Kidney epithelial cell (primary cell): ENCODE results near the gene THOC3. TPM values are rescaled to one million over a fixed set of nuclear protein-coding genes. Genes with fewer than 3 reads are reported as not detected.
"Not testable (repeated sequence)": the region's sequence is repeated elsewhere in the genome, so short reads cannot be mapped to it uniquely, and the experiment has no call there.

Source experiments
- DNase-seq: peaks from one replicate; pipeline ENCODE4 v3.0.0-alpha.2; 2010; ENCODE audit warnings: low read depth
- H3K27me3 ChIP-seq: 2 replicates; pipeline ENCODE4 v1.6.0; 2011; ENCODE audit warnings: low read length; ENCODE audit not compliant: control insufficient read depth, insufficient read depth
- H3K36me3 ChIP-seq: 2 replicates; pipeline ENCODE4 v1.5.1; 2011; ENCODE audit warnings: low read length; ENCODE audit not compliant: control insufficient read depth, insufficient read depth
- H3K4me3 ChIP-seq: 2 replicates; pipeline ENCODE4 v1.5.1; 2011; ENCODE audit warnings: low read depth, mild to moderate bottlenecking, control low read depth, low read length
- total RNA-seq: library from RNA; depleted of rRNA; stranded (reverse); fragments of >200 nt; gene quantifications from 2 replicates; pipeline ENCODE4 v1.2.3, GENCODE V29; 2015

The THOC3 gene
- total RNA-seq: 41.6 and 44.2 TPM in 2 replicates

- peak within 1 kb of the TSS; percentile 56 for H3K4me3 ChIP-seq
- H3K27me3 ChIP-seq, H3K36me3 ChIP-seq, DNase-seq: not testable (repeated sequence)
These were observed at the start of gene THOC3 for GRCh38 chr5:175967471-175968372. Gene THOC3, minus strand, starts transcription at chr5:175968315. Its CDS starts 107 bp downstream, at chr5:175968208.

- not testable (repeated sequence) for H3K27me3 ChIP-seq, H3K36me3 ChIP-seq, DNase-seq, H3K4me3 ChIP-seq
These were observed 49.2 kb upstream of the THOC3 start for GRCh38 chr5:176017324-176017723.

DNA sequence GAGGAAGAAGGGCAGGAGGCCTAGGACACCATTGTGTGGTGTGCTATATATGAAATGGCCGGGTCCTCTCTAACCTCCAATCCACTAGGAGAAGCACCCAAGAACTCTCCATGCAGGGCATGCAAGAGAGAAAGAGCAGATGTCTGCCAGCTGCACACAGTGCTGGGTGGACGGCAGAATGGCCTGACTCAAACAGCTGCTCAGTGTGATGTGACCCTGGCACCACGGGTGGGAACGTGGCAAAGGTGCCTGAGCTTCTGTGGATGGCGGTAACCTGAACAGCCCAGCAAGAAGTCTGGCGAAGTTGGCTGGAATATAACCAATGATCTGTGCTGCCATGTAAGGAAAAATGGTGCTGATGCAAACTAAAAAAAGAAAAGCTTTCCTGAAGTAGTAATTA, 46.2 kb upstream of the THOC3 start:
- not testable (repeated sequence) for H3K27me3 ChIP-seq, H3K4me3 ChIP-seq, H3K36me3 ChIP-seq, DNase-seq

DNA sequence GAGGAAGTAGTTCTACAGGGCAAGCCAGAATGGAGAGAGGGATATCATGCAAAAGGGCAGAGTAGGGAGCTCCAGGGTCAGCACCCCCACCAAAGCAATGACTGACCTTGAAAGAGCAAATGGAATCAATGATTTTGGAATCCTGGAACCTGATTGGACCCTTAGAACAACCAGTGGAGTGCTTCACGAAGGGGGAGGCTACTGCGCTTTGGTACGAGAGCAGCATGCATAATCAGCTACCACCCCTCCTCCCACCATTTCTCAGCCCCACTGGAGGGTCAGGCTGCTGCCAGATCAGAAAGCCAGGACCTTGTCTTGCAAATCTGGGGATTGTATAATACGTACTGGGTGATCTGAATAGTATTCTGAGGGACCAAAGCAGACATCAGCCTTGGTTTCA, 43.0 kb upstream of the THOC3 start:
- H3K27me3 ChIP-seq, H3K36me3 ChIP-seq, DNase-seq, H3K4me3 ChIP-seq: not testable (repeated sequence)

- not testable (repeated sequence) for H3K27me3 ChIP-seq, H3K4me3 ChIP-seq, DNase-seq, H3K36me3 ChIP-seq
These were observed 42.1 kb upstream of the THOC3 start for GRCh38 chr5:176010202-176010601.

GRCh38 chr5:176007220-176007619, 39.1 kb upstream of the THOC3 start:
- DNase-seq, H3K36me3 ChIP-seq, H3K4me3 ChIP-seq, H3K27me3 ChIP-seq: not testable (repeated sequence)

GRCh38 chr5:176006819-176007218, 38.7 kb upstream of the THOC3 start:
- H3K36me3 ChIP-seq, H3K27me3 ChIP-seq, DNase-seq, H3K4me3 ChIP-seq: not testable (repeated sequence)

DNA sequence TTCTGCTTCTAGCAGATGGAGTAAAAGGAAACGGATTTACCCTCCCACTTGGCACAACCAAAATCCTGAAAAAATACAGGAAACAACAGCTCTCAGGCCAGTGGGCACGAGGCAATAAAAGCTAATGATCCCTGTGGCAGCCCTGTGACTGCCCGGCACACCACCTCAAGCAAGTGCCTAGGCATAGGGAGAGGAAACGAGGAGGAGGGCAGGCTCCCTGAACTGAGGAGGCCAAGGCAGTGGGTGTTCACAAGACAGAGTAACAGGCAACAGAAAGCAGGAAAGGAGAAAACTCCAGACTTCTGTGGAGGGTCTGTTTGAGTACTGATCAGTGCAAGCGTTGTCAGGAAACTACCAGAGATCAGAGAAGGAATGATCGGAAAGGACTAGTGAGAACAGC, 29.9 kb upstream of the THOC3 start:
- H3K27me3 ChIP-seq, H3K4me3 ChIP-seq, DNase-seq, H3K36me3 ChIP-seq: not testable (repeated sequence)

- not testable (repeated sequence) for DNase-seq, H3K4me3 ChIP-seq, H3K27me3 ChIP-seq, H3K36me3 ChIP-seq
These were observed 29.4 kb upstream of the THOC3 start for GRCh38 chr5:175997495-175997894.

GRCh38 chr5:175996791-175997190, 28.7 kb upstream of the THOC3 start:
- DNase-seq: not testable (repeated sequence)

DNA sequence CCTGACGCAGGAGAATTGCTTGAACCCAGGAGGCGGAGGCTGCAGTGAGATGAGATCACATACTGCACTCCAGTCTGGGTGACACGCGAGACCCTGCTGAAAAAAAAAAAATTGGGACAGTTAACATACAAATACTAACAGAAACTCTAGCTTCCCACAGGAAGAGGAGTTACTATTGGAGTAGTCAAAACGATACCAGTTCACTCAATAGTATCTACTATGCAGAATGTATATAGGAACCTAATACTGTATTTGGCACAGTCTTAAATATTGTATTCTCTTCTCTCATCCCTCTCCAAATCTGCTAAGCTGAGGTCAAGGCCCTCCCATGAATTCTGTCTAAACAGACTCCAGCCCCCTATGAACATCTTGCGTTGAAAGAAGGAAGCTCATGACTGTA, 27.4 kb upstream of the THOC3 start:
- H3K4me3 ChIP-seq, H3K36me3 ChIP-seq, H3K27me3 ChIP-seq, DNase-seq: not testable (repeated sequence)

More at GRCh38 chr5:175996791-175997190, 28.7 kb upstream of the THOC3 start:
- H3K4me3 ChIP-seq, H3K27me3 ChIP-seq, H3K36me3 ChIP-seq: not testable (repeated sequence)

GRCh38 chr5:175979371-175979995, 11.4 kb upstream of the THOC3 start:
- DNase-seq, H3K4me3 ChIP-seq, H3K36me3 ChIP-seq, H3K27me3 ChIP-seq: not testable (repeated sequence)

- H3K4me3 ChIP-seq: peak overlapping the region; percentile 22
- H3K36me3 ChIP-seq, H3K27me3 ChIP-seq, DNase-seq: not testable (repeated sequence)
These were observed 266 bp upstream of the THOC3 start for GRCh38 chr5:175968381-175968780.

- not testable (repeated sequence) for H3K27me3 ChIP-seq, H3K4me3 ChIP-seq, DNase-seq, H3K36me3 ChIP-seq
These were observed 5.8 kb downstream of the THOC3 start for GRCh38 chr5:175962329-175962728.

DNA sequence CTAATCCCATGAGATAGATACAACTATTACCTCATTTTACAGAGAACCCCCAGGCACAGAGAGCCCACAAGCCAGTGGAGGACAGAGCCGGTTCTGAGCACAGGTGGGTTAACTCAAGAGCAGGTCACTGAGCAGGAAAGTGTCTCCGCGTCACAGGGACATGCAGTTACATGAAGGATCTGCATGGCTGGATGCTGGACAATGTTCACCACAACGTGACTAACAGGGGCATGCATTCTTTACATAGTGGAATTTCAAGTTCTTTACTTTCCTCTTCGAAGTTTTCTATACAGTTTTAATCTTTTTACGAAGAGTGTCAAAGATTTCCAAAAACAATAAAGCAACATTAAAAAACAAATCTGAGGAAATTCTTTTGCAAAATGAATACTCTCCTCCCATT, 7.9 kb downstream of the THOC3 start:
- H3K36me3 ChIP-seq, DNase-seq, H3K27me3 ChIP-seq, H3K4me3 ChIP-seq: not testable (repeated sequence)
